GM23248 (cell line): ENCODE results near the gene PI4KA.

Experiments used
- EZH2 ChIP-seq: fragments of 200-600 bp; sonication (generic); IDR thresholded peaks from 2 replicates; pipeline ENCODE4 v1.6.1; 2018; ENCODE audit warnings: antibody characterized with exemption, mild to moderate bottlenecking; ENCODE audit not compliant: insufficient read depth, poor library complexity, severe bottlenecking
- EZH2phosphoT487 ChIP-seq: fragments of 200-600 bp; sonication (generic); IDR thresholded peaks from 2 replicates; pipeline ENCODE4 v1.6.1; 2018; ENCODE audit warnings: antibody characterized with exemption, moderate library complexity, mild to moderate bottlenecking, low read depth; ENCODE audit not compliant: insufficient read depth

- TF ChIP-seq EZH2, result no peak
- TF ChIP-seq EZH2phosphoT487, result no peak
Measured at GRCh38 chr22:20811971-20812660, 46.5 kb downstream of the PI4KA start.
